Testis (tissue), 2 donors: ENCODE data around the gene SLC41A1.

ENCODE experiments used
- CTCF ChIP-seq, 3 experiments: fragments of 450-650 bp in 2 of 3; fragments of 200-600 bp in 1 of 3; sonication (generic) in 1 of 3; IDR thresholded peaks; one replicate each; pipeline ENCODE4 v1.5.1; 2016 to 2019; ENCODE audit warnings: antibody characterized with exemption in 3 of 3, mild to moderate bottlenecking in 2 of 3, moderate library complexity in 1 of 3
- POLR2A ChIP-seq: fragments of 450-650 bp; IDR thresholded peaks from one replicate; pipeline ENCODE4 v1.6.1; 2017; ENCODE audit warnings: antibody characterized with exemption, mild to moderate bottlenecking, moderate library complexity

DNA sequence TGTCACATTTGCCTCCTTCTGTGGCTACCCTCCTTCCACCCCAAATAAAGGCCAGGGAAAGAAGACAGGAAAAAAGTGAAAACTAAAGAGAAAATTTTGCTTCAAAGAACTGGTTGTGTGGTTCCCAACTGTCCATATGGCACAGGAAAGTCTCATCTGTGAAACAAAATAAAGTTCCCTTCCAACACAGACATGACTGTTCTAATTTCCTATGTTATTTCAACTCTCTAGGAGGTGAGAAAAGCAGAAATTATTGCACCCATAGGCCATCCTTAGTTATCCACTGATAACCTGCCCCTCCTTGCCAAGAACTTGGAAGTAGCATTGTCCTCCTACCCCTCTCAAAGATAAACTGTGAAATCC is 29.6 kb downstream of the SLC41A1 start:
- TF ChIP-seq POLR2A (no peak), CTCF (IDR thresholded peaks at IDR 0.05) (no peak)
